ENCODE results near the gene CATSPER1.

The CATSPER1 gene

DNA sequence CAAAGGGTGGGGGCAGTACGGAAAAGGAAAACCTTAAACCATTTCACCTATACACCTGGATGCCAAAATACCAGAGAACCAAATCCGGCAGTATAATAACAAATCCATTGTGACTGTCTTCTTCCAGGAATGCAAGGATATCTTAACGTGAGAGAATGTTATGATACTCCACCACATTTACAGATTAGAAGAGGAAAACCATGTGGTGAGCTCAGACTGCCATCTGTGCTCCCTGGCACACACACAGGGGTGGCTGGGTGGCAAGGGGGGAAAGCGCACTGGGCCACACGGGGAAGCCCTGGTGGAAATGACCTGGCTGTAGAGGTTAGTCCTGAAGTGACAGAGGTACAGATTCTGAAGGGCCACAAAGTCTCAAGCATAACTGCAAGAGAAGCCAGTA lies 34.2 kb downstream of the CATSPER1 start:
- no peak for DNase-seq

DNA sequence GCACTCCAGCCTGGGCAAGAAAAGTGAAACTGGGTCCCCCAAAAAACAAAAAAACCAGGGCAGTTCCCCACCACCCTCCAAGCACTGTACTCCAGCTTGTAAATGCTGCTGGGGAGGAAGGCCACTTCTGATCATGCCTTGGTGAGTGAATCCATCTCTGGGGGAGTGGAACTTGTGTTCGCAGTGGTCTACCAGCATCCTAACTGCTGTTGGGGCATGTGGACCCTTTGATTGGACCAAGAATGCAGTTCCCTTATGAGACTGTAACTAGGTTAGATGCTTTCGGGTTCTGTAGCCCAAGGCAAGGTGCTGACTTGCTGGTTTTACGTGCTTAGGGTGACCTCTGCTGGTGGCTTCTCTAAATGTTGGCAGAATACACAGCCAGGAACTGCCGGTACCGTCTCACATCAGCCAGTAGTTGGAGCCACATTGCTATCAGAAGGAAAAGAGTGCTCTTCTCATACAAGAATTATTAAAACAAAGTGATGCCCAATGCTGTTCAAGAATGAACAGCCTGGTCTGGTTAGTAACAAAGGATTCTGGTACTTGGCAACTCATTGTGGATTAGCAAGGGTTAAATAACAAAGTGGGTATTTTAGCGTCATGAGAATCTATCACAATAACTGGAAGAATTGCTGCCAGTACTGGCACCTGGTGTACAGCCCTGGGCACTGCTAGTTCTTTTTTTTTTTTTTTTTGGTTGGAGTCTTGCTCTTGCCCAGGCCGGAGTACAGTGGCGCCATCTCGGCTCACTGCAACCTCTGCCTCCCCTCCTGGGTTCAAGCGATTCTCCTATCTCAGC lies 37.3 kb downstream of the CATSPER1 start:
- peak; percentile 94 for DNase-seq

DNA sequence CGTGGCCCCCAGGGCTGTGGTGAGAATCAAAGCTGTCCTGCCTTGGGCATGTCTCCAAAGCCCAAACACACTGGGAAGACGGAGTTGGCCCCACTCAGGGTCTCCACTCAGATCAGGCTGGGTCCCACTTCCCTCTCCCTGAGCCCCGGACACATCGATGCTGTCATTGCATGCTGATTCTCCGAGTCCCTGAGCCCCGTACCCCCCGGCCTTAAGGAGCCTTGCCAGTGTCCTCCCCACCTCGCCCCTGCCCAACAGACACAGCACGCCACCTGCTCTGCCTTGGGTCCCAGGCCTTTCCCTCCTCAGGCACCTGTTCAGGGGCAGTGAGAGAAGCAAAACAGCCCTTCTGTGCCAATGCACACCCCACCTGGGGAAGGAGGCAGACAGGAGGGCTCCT lies 38.9 kb downstream of the CATSPER1 start:
- no peak for DNase-seq

DNA sequence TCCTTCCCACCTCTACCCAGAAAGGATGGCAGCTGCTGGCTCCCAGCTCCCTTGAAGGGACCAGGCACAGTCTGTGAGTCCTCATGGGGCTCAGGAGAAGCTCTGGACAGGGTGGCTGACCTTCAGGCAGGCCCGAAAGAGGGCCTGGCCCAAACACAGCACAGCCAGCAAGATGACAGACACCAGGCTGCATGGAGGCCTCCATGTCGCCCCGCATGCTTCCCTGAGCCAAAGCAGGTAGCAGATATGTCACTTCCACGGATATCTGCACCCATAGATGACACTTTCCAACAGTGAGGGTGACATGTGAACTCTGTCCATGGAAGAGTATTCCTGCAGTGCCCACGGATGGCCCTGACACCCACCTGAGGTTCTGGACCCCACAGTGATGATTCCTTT lies 42.7 kb downstream of the CATSPER1 start:
- DNase-seq = no peak

- DNase-seq = no peak
Observed at GRCh38 chr11:65982824-65983588, 43.3 kb downstream of the CATSPER1 start.

- DNase-seq = no peak
Observed at GRCh38 chr11:65981972-65982823, 44.1 kb downstream of the CATSPER1 start.

DNA sequence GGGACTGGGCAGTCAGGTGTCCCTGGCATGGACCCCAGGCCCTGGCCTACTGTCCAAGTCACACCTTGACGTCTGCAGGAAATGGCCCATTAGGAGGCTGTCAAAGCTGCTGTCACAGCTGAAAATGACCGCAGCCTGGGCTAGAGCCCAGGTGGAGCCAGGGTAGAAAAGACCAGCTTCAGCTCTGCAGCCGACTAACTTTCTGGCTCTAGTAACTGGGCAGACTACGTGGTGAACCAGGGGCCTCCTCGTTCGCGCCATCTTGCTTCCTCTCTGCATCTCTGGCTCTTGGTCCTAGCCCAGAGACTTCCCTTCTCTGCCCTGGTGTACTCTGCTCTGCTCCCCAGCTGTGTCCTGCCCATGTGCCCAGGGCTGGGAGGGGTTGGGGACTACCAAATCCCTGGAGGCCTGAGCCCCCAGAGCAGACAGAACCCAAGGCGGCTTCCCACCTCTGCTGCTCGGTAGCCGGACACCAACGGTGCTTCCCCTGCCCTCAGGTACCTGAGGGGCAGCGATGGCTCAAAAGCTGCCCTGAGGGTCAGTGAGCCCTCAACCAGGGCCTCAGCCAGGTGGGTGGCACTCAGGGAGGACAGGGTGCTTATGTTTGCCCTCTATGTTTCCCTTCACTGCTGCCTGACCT lies 45.1 kb downstream of the CATSPER1 start:
- no peak for DNase-seq

DNA sequence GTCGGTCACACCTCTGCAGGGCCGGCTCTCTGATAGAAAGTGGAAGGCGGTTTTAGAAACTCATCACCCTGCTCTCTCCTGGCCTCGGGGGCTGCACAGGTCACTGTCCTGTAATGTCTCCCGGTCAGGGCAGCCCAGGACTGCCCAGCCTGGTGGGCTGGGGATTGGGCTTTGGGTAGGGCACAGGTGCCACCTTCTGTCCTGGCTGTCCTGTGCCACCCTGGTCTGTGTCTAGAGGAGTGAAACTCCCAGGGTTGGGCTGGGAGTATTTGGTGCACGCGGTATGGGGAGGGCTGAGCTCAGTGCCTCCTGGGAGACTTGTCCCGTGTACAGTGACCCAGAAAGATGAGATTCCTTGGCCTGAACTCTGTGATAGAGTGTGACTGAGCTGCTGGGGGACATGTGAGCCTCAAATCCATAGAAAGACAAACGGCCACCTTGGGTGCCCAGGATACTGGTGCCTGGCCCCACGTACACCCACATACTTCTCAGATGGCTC lies 47.0 kb downstream of the CATSPER1 start:
- DNase-seq = no peak

DNA sequence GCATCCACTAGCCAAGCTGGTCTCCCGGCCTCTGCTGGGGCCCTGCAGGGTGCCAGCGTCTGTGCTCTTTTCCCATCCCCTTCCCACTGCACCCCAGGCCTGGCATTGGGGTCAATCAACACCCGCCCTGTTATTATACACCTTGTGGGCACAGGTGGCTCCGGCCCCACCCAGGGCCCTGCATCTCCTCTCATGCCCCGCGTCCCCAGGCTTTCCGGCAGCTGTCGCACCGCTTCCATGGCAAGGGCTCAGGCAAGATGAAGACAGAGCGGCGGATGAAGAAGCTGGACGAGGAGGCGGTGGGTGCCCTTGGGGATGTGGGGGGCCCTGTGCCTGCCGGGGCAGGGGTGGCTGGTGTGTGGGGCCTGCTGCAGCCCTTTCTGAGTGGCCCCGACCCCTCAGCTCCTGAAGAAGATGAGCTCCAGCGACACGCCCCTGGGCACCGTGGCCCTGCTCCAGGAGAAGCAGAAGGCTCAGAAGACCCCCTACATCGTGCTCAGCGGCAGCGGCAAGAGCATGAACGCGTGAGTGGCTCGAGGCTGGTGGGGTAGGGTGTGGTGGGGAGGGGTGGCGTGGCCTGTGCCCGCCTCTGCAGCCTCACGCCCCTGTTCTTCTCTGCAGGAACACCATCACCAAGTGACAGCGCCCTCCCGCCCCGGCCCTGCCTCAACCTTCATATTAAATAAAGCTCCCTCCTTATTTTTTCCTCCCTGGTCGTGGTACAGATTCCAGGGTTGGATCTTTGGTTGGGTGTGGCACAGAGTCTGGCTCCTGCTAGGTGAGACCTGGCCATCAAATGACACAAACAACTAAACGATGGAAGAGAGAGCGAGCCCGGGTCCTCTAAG lies 47.7 kb downstream of the CATSPER1 start:
- DNase-seq = no peak

DNA sequence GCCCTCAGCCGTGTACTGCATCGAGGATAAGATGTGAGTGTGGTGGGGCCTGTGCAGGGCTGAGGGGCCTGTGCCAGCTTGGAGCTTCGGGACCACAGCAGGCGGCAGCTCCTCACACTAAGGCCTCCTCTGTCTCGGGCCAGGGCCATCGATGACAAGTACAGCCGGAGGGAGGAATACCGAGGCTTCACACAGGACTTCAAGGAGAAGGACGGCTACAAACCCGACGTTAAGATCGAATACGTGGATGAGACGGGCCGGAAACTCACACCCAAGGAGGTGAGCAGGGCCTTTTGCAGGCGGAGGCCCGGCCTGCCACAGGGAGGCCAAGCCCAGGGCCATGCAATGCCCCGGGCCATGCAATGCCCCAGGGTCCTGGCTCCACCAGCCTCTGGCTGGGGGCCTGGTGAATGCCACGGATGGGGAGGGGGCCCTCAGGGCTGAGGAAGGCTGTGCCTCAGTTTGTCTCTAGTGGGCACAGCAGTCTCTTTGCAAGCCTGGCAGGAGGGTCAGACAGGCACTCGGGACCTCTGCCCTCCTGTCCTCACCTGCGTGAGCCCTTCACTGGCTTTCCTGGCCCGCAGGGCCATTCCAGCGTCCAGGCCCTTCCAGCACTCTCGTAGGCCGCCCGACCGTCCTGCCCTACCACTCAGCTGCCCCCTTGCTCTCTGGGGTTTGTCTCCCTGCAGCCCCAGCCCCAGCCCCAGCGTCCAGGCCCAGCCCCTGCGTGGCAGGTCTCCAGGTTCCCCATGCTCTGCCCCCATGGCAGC lies 48.5 kb downstream of the CATSPER1 start:
- no peak for DNase-seq

GRCh38 chr11:65976216-65977176 lies 49.8 kb downstream of the CATSPER1 start:
- DNase-seq = no peak

DNA sequence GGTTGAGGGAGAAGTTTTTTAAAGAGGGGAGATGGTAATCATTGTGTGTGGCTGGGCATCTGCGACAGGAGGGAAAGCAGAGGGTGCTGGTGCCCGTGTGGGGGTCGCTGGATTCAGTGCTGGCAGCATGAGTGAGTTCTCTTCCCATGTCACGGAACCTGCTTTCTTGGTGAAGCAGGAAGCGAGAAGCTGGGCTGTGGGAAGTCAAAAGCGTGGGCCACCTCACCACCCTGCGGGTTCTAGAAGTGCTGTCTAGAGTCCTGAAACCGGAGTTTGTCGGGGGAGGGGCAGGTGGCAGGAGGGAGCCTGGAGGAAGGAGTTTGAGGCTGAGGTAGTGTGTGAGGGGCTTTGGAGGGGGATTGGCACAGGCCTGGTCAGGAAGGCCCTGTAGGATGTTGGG lies 50.5 kb downstream of the CATSPER1 start:
- no peak for DNase-seq

DNA sequence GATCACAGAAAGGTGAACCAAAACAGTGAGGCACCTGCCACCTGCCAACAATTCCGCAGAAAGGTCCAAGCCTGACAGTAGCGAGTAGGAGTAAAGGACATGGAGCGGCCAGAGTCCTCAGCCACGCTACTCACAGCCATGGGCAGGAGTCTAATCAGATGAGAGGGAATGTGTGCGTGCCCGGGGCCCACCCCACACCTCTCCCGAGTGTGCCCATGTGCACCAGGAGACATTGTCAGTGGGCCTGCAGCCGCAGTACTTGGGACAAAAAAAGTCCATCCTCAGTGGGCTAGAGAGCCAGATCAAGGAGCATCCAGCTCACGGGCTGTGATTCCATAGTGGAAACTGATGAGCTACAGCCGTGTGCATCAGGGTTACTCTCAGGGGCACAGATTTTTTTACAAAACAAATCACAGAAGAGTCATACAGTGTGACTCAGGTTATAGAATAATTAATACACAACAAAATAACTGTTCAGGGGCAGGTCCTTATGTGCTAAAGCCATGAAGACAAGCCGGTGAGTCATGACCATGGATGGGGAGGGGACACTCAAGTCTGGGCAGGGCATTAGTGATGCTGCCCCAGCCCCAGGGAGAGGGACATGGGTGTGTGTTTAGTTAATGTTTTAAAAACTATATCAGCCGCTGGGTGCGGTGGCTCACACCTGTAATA lies 52.7 kb downstream of the CATSPER1 start:
- DNase-seq = no peak

DNA sequence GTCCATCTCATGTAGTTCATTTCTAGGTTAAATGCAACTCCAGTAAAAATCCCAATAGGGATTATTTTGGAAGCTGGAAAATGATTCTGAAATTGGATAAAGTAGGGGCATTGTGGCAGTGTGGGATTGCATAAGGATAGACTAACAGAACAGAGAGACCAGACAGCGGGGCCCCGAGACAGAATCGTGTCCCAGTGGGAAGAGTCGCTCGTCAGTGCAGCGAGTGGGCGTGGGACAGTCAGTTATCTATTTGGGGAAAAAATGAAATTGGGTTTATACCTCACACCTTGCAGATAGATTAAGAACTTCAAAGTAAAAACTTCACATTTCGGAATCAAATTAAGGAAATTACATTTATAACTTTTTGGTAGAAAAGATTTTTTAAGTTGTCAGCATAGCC lies 54.2 kb downstream of the CATSPER1 start:
- DNase-seq = no peak

DNA sequence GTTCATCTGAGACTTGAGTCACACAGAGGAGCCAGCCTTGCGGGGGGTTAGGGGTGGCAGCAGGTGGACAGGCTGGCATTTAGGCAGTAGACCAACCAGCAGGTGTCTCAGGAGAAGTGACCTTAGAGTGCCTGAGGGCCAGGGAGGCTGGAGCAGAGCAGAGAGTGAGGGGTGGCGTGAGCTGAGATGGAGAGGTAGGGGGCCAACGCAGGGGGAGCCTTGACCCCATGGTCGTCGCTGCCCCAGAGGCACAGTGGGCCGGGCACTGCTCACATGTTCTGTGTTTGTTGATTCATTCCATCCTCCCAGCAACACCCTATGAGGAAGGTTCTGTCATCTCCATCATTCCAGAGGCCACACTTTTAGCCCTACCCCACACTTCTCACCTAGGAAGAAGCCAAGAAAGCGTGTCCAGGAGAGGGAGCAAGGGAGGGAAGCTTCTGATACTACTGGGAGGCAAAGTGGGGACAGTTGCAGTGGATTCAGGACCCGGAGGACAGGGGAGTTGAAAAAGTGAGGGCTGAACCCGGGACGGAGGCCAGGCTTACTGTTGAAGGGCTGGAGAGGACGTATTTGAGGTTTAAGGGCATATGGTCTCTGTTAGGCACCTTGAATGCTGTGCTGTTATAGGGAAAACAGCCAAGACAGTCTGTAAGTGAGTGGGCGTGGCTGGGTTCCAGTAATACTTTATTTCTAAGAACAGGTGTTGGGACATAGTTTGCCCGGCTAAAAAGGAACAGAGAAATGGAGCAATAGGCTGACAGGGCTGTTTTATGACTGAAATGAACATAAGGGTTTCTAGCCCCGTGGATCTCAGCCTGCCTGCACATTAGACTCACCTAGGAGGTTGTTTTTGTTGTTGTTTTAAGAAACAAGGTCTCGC lies 57.4 kb downstream of the CATSPER1 start:
- DNase-seq = no peak

GRCh38 chr11:65967329-65967934 lies 58.8 kb downstream of the CATSPER1 start:
- no peak for DNase-seq
